Esophagus squamous epithelium (tissue), 5 donors: ENCODE measurements around the gene DCAF5. TPM values are rescaled to one million over a fixed set of nuclear protein-coding genes. Genes with fewer than 3 reads are reported as not detected.
"Not testable (repeated sequence)": the region's sequence is repeated elsewhere in the genome, so short reads cannot be mapped to it uniquely, and the experiment has no call there.

Source experiments
- DNase-seq: peaks from one replicate; lab custom pipeline; 2025; lab: John Stamatoyannopoulos, UW
- H3K27ac ChIP-seq, 4 donors: fragments of 200-600 bp; sonication (generic); one replicate each; pipeline ENCODE4 v1.5.1; 2016 to 2019; ENCODE audit warnings: mild to moderate bottlenecking in 1 of 4
- H3K27me3 ChIP-seq, 4 donors: fragments of 200-600 bp; sonication (generic); 1 replicate in 3 of 4; 2 replicates in 1 of 4; pipeline versions ENCODE4 v1.5.1 to v1.6.0; 2017 to 2021; ENCODE audit warnings: antibody characterized with exemption in 1 of 4
- H3K36me3 ChIP-seq, 3 donors: fragments of 200-600 bp; sonication (generic); one replicate each; pipeline ENCODE4 v1.5.1; 2016 to 2019
- H3K4me1 ChIP-seq, 3 donors: fragments of 200-600 bp; sonication (generic); one replicate each; pipeline ENCODE4 v1.5.1; 2017 to 2019
- H3K4me3 ChIP-seq, 4 donors: fragments of 200-600 bp; sonication (generic); 1 replicate in 3 of 4; 2 replicates in 1 of 4; pipeline ENCODE4 v1.5.1; 2016 to 2019; ENCODE audit warnings: mild to moderate bottlenecking in 2 of 4, moderate library complexity in 1 of 4
- H3K9me3 ChIP-seq, 3 donors: fragments of 200-600 bp; sonication (generic); one replicate each; pipeline ENCODE4 v1.5.1; 2016 to 2019
- POLR2A ChIP-seq, 4 donors: fragments of 450-650 bp; IDR thresholded peaks; one replicate each; pipeline ENCODE4 v1.6.1; 2017; ENCODE audit warnings: antibody characterized with exemption in 4 of 4, mild to moderate bottlenecking in 4 of 4, moderate library complexity in 3 of 4
- WGBS, 2 donors: methylation state at CpG; one replicate each; pipeline ENCODE4 v1.1.5; 2018; 5-methylcytosine and 5-hydroxymethylcytosine counted together
- intact Hi-C: fragments of 100-400 bp; cut with DNase I; formaldehyde crosslinking; loops from one replicate; pipeline ENCODE4 v1.15.0; 2022
- total RNA-seq, 4 donors: library from RNA; depleted of rRNA; stranded (reverse); fragments of >200 nt; gene quantifications; one replicate each; pipeline ENCODE4 v1.1.0, GENCODE V29; 2016
- TF ChIP-seq, protein P1 (sequence below), 6 experiments: fragments of 450-650 bp in 4 of 6; fragments of 200-600 bp in 2 of 6; sonication (generic) in 2 of 6; IDR thresholded peaks; one replicate each; pipeline ENCODE4 v1.5.1; 2016 to 2019; ENCODE audit warnings: antibody characterized with exemption in 6 of 6, mild to moderate bottlenecking in 4 of 6, moderate library complexity in 4 of 6
- donor health status: DM: yes; HTN: yes; CAD: no.

Gene DCAF5
- total RNA-seq, 4 donors from 2014 or later: 12.4 to 34.7 (median 20.9) TPM

- Histone ChIP-seq H3K4me3 (no peak overlapping the region), H3K27me3 (no peaks in the 10 kb centered on the region), H3K36me3 (peaks cover 0 to 97% (median 0%) of the 10 kb centered on the region in 3 donors), H3K4me1 (peaks cover 0 to 6% (median 0%) of the 10 kb centered on the region in 3 donors), H3K9me3 (no peaks in the 10 kb centered on the region), H3K27ac (no peak overlapping the region)
- no peak for TF ChIP-seq POLR2A (IDR thresholded peaks at IDR 0.05)
- TF ChIP-seq, protein P1, sequence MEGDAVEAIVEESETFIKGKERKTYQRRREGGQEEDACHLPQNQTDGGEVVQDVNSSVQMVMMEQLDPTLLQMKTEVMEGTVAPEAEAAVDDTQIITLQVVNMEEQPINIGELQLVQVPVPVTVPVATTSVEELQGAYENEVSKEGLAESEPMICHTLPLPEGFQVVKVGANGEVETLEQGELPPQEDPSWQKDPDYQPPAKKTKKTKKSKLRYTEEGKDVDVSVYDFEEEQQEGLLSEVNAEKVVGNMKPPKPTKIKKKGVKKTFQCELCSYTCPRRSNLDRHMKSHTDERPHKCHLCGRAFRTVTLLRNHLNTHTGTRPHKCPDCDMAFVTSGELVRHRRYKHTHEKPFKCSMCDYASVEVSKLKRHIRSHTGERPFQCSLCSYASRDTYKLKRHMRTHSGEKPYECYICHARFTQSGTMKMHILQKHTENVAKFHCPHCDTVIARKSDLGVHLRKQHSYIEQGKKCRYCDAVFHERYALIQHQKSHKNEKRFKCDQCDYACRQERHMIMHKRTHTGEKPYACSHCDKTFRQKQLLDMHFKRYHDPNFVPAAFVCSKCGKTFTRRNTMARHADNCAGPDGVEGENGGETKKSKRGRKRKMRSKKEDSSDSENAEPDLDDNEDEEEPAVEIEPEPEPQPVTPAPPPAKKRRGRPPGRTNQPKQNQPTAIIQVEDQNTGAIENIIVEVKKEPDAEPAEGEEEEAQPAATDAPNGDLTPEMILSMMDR (IDR thresholded peaks at IDR 0.05): no peak
- WGBS, 2 donors: 74 to 83% methylated on average over 2 of the region's 2 CpGs
- DNase-seq: no peak
- intact Hi-C loops: no loop called here
Observed at GRCh38 chr14:69068744-69069421, 84.0 kb downstream of the DCAF5 start.

DNA sequence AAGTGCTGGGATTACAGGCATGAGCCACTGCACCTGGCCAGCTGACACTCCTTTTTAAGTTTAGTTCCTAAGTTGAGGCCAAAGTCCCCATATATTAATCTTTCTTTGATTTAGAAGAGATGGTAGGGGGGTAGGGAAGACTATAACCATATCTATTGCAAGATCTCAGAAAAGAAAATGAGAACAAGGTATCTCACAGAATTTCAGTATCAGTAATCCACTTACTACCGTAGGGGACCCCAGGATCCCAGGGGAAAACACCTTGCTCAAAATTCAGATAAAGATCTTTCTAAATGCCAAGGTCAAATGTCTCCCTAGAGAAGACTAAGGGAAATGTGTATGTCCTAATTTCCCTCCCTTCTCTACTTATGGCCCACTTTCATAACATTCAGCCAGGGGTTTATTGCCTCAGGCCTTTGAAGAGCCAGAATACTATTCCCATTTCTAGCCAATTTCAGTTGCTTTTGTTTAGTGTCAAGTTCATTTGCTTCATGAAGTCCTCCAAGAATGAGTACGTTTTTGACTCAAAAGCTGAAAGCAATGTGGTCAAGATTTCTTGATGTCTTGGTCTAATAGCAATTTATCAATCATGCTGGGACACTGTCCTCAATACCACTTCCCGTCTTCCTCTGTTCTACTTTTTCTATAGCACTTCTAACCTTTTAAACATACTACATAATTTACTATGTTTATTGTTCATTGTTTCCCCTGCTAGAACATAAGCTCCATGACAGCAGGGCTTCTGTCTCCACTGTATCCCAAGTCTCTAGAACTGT lies 86.3 kb downstream of the DCAF5 start:
- DNase-seq: no peak
- Histone ChIP-seq H3K4me3 (no peak overlapping the region), H3K27ac (no peak overlapping the region), H3K36me3 (peaks cover 0 to 97% (median 4%) of the 10 kb centered on the region in 3 donors), H3K4me1 (peaks cover 0 to 6% (median 0%) of the 10 kb centered on the region in 3 donors), H3K27me3 (no peaks in the 10 kb centered on the region), H3K9me3 (no peaks in the 10 kb centered on the region)
- TF ChIP-seq, protein P1 (IDR thresholded peaks at IDR 0.05): no peak
- TF ChIP-seq POLR2A (IDR thresholded peaks at IDR 0.05): no peak
- WGBS, 2 donors: 71 to 83% methylated on average over 3 of the region's 3 CpGs
- intact Hi-C loops: no loop called here

DNA sequence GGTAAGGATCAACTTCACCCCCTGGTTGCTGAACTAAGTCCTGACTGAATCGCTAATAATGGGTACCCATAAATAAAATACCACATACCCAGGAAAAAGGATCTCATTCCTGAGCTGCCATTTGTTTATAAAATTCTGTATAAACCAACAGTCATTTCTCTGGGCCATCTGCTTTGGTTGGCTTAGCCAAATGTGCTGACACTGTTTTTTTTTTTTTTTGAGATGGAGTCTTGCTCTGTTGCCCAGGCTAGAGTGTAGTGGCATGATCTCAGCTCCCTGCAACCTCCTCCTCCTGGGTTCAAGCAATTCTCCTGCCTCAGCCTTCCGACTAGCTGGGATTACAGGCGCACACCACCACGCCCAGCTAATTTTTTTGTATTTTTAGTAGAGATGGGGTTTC lies 87.0 kb downstream of the DCAF5 start:
- H3K9me3 ChIP-seq, H3K4me3 ChIP-seq, intact Hi-C loops, H3K27ac ChIP-seq, H3K4me1 ChIP-seq, DNase-seq, H3K27me3 ChIP-seq: not testable (repeated sequence)
- peaks cover 0 to 97% (median 4%) of the 10 kb centered on the region in 3 donors for H3K36me3 ChIP-seq
- 87 to 96% methylated on average over 4 of the region's 4 CpGs for WGBS, 2 donors

- no peak overlapping the region for H3K4me3 ChIP-seq
- peaks cover 0 to 97% (median 4%) of the 10 kb centered on the region in 3 donors for H3K36me3 ChIP-seq
- TF ChIP-seq POLR2A (IDR thresholded peaks at IDR 0.05): no peak
- TF ChIP-seq, protein P1 (IDR thresholded peaks at IDR 0.05): no peak
- no peak overlapping the region for H3K27ac ChIP-seq
- no peak for DNase-seq
- intact Hi-C loops: no loop called here
- H3K27me3 ChIP-seq: no peaks in the 10 kb centered on the region
- H3K9me3 ChIP-seq: no peaks in the 10 kb centered on the region
- peaks cover 0 to 6% (median 0%) of the 10 kb centered on the region in 3 donors for H3K4me1 ChIP-seq
Observed at GRCh38 chr14:69064596-69064995, 88.3 kb downstream of the DCAF5 start.

GRCh38 chr14:69059658-69060623 lies 93.0 kb downstream of the DCAF5 start:
- no peak for DNase-seq
- peak overlapping the region in 1 of 4 donors; percentile 58 for H3K27ac ChIP-seq

More at GRCh38 chr14:69059658-69060623, 93.0 kb downstream of the DCAF5 start:
- Histone ChIP-seq H3K4me1 (no peaks in the 10 kb centered on the region), H3K27me3 (no peaks in the 10 kb centered on the region), H3K9me3 (no peaks in the 10 kb centered on the region), H3K36me3 (peaks cover 6 to 99% (median 9%) of the 10 kb centered on the region in 3 donors), H3K4me3 (no peak overlapping the region)
- WGBS, 2 donors: 72 to 83% methylated on average over 7 to 8 of the region's 8 CpGs
- intact Hi-C loops: no loop called here
- TF ChIP-seq POLR2A (IDR thresholded peaks at IDR 0.05): no peak
- TF ChIP-seq, protein P1 (IDR thresholded peaks at IDR 0.05): no peak
